ENCODE results near the gene CDPF1.
"Not testable (repeated sequence)": the region's sequence is repeated elsewhere in the genome, so short reads cannot be mapped to it uniquely, and the experiment has no call there.

The CDPF1 gene

GRCh38 chr22:46224898-46225290 lies 25.2 kb downstream of the CDPF1 start:
- DNase-seq (ENCODE audit: low read depth in 2 of 2), result no peak

GRCh38 chr22:46224044-46224897 lies 25.8 kb downstream of the CDPF1 start:
- DNase-seq (ENCODE audit: low read depth in 2 of 2), result no peak

GRCh38 chr22:46220921-46221320 lies 29.2 kb downstream of the CDPF1 start:
- DNase-seq (ENCODE audit: low read depth in 2 of 2), result no peak

GRCh38 chr22:46219636-46220035 lies 30.5 kb downstream of the CDPF1 start:
- no peak for DNase-seq (ENCODE audit: low read depth in 2 of 2)

- DNase-seq (ENCODE audit: low read depth in 2 of 2), result no peak
Observed at GRCh38 chr22:46214616-46215015, 35.5 kb downstream of the CDPF1 start.

GRCh38 chr22:46214149-46214548 lies 35.9 kb downstream of the CDPF1 start:
- DNase-seq (ENCODE audit: low read depth in 2 of 2), result no peak

- no peak for DNase-seq (ENCODE audit: low read depth in 2 of 2)
Observed at GRCh38 chr22:46213052-46213451, 37.0 kb downstream of the CDPF1 start.

- DNase-seq (ENCODE audit: low read depth in 2 of 2), result no peak
Observed at GRCh38 chr22:46212195-46212594, 37.9 kb downstream of the CDPF1 start.

GRCh38 chr22:46209262-46209661 lies 40.8 kb downstream of the CDPF1 start:
- no peak for DNase-seq (ENCODE audit: low read depth in 2 of 2)

- no peak for DNase-seq (ENCODE audit: low read depth in 2 of 2)
Observed at GRCh38 chr22:46203601-46203980, 46.5 kb downstream of the CDPF1 start.

- no peak for DNase-seq (ENCODE audit: low read depth in 2 of 2)
Observed at GRCh38 chr22:46202897-46203600, 47.0 kb downstream of the CDPF1 start.

- DNase-seq (ENCODE audit: low read depth in 2 of 2), result no peak
Observed at GRCh38 chr22:46201059-46201757, 48.9 kb downstream of the CDPF1 start.

- not testable (repeated sequence) for DNase-seq (ENCODE audit: low read depth in 2 of 2)
Observed at GRCh38 chr22:46198806-46199205, 51.3 kb downstream of the CDPF1 start.

GRCh38 chr22:46198274-46198673 lies 51.8 kb downstream of the CDPF1 start:
- DNase-seq (ENCODE audit: low read depth in 2 of 2), result no peak

- DNase-seq (ENCODE audit: low read depth in 2 of 2), result no peak
Observed at GRCh38 chr22:46196278-46196677, 53.8 kb downstream of the CDPF1 start.

- DNase-seq (ENCODE audit: low read depth in 2 of 2), result no peak
Observed at GRCh38 chr22:46195487-46196165, 54.5 kb downstream of the CDPF1 start.

All from stimulated activated CD8-positive, alpha-beta memory T cell treated with anti-CD3 and anti-CD28 coated beads, Interleukin-15, amount 100 ng/mL, for 4 hours (primary cell).